GM18511 (cell line): Measurements from ENCODE around the gene TUBGCP2.

Experiments used
- ATAC-seq: cut with Tn5 transposase; IDR thresholded peaks from one replicate; pipeline ENCODE4 v1.9.1; 2021; ENCODE audit warnings: mild to moderate bottlenecking, moderate library complexity; ENCODE audit not compliant: unreplicated experiment

TUBGCP2 gene

DNA sequence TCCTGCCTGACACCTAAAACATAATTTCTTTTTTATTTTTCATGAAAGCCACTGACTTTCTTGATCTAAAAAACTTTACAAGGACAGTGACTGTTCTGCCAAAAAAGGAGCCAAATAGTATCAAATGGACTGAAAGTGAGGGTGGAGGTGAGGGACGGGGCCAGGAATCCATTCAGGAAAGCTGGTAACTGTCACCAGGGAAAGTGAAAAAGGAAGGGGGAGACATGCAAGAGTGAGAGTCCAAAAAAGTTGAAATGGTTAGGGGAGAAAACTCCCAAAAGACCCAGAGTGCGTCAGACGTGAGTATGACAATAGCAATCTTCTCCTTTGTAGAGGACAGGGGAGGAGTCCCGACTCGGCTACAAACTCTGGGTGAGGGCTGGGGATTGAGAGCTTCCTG lies 35.6 kb upstream of the TUBGCP2 start:
- no peak for ATAC-seq

GRCh38 chr10:133343558-133343957 lies 34.9 kb upstream of the TUBGCP2 start:
- ATAC-seq: no peak

GRCh38 chr10:133342942-133343341 lies 34.3 kb upstream of the TUBGCP2 start:
- ATAC-seq: no peak

DNA sequence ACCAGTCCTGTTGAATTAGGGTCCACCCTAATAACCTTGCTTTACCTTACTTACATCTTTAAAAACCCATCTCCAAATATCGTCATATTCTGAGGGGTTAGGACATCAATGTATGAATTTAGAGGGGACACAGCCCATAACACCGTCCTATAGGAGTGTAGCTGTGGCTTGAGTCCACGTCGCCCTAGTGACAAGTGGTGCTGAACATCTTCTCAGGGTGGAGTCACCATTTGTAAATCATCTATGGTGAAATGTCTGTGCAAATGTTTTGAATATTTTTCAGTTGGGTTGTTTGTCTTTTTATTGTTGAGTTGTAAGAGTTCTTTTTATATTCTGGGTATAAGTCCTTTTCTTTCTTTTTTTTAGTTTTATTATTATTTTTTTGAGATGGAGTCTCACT lies 33.3 kb upstream of the TUBGCP2 start:
- no peak for ATAC-seq

- ATAC-seq: no peak
These were observed 31.2 kb upstream of the TUBGCP2 start for GRCh38 chr10:133339708-133340380.

DNA sequence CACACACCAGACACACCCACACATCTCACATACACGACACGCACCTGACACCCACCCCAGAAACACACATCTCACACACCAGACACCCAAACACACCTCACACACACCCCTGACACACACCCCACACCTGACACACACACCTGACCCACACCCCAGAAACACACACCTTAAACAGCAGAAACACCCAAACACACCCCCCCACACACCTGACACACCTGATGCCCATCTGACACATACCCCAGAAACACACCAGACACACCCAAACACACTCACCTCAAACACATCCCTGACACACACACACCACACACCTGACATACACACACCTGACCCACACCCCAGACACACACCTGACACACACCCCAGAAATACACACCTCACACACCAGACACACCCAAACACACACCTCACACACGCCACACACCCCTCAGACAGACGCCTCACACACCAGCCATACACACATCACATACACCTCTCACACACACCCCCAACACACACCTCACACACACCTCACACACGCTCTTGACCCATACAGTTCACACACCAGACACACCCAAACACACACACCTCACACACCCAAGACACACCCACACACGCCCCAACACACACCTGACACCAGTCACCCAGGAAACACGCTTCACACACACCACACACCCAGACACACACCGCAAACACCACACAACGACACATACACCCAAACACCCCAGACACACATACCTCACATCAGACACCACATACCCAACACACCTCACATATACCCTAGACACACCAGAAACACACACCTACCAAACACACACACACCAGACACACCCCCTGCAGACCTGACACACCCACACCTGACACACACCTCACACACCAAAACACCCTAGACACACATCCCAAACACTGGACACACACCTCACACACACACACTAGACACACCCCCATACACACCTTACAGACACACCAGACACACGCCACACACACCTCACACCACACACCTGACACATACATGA lies 29.7 kb upstream of the TUBGCP2 start:
- no peak for ATAC-seq

- ATAC-seq: no peak
These were observed 28.7 kb upstream of the TUBGCP2 start for GRCh38 chr10:133337370-133337725.

DNA sequence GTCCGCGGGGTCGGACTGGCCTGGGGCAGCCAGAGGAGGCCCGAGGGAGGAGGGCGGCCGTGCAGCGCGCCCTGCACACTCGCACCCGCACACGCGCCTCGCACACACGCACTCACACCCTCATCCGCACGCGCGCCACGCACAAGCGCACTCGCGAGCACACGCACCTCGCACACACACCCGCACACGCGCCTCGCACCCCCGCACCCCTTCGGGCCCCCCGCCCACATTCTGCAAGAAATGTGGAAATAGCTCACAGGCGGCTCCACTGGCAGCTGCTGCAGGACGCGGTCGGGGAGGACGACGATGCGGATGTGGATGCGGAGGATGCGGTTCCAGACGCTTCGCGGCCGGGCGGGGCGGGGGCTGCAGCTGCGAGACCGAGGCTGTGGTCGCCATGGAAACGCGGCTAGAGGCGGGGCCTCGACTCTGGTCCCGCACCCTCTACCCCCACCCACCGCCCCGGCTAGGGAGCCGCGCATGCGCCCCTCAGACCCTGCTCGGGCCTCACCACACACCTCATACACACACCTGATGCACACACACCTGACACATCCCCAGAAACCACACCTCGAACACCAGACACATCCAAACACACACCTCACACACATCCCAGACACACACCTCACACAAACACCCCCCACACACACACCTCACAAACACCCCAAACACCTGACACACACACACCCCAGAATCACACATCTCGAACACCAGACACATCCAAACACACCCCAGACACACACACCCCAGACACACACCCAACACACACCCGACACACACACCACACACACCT lies 28.1 kb upstream of the TUBGCP2 start, which contains the start of gene CALY:
CALY (minus strand) TSS at position 320 of the 793 bp plus-strand sequence. CDS start 7,907 bp downstream, outside the sequence.
- no peak for ATAC-seq

DNA sequence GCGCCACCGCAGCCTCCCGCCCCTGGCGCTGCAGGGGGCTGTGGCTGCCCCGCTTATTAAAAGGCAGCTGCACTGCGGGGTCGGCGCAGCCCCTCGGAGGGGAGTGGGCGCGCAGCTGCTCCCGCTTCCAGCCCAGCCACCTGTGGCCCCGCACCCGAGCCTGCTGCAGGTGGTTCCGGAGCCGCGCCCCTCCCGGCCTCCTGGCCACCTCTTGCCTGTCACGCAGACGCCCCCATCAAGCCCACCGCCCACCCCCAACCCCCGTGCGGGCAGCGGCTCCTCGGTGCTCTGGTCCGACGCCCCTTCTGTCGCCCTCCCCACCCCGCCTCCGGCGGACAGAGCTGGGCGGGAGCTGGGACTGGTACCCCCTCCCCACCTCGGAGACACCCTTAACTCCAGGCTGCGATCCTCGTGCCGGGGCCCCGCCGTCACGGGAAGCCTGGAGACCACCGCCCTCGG lies 27.5 kb upstream of the TUBGCP2 start:
- ATAC-seq: no peak

DNA sequence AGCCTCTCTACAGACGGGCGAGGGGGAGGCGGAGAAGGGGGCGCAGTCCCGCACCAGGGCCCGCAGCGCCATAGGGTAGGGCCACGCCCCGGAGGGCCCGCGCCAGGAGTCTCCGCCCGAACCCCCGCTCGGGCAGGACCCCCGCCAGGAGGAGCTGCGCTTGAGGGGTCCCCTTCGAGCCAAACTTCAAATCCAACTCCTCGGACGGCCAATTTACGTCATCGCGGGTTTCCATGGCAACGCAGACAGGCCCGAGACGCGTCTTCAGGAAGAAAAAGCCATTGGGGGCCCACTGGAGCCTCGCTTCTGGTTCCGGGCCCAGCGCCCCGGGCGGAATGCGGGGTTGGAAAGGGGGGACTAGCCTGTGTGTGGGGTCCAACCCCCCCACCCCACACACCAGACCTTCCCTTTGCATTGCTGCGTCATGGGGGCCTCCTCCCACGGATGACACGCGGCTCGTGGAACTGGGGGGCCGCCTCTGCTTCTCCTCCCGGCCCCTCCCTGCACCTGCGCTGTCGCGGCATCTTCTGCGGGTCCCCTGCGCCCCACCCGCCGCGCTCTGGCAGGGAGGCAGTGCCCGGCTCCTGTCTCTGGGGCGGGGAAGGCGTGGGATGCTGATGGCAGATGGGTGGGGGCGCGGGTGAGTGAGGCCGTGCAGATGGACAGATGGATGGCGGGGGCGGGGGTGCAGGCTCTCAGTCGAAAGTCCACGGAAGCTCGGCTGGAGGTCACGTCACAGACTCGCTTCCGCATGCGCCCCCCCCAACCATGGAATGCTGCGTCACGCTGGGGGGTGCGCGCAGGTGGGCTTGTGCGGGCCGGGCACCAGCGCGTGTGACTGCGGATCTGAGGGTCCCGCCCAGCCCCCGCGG lies 26.8 kb upstream of the TUBGCP2 start:
- no peak for ATAC-seq

DNA sequence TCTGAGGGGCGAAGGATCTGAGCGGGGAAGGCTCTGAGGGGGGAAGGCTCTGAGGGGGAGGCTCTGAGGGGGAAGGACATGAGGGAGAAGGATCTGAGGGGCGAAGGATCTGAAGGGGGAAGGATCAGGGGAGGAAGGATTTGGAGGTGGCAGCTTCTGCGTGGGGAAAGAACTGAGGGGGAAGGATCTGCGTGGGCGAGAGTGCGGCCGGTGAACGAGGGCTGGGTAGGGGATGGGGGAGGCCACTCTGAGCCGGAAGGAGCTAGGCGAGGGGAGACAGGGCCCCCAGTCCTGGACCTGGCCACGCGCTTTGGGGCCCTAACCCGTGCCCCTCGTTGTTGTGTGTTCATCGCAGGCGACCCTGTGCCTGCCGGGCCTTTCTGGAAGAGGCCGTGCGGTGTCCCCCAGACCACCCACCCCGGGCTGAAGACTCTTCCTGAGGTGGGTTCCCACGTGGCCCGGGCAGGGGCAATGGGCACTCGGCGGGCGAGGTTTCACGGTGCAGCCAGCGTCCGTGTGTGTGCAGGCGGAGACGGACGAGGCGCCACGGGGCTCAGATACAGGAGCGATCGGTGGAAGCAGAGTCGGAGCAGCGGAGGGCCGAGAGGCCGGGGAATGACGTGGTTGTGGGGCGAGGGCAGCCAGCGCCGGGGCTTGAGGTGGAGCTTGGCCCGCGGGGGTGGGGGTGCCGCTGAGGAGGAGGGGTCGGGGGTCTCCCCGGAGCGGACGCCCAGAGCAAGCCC lies 26.0 kb upstream of the TUBGCP2 start:
- ATAC-seq: no peak

DNA sequence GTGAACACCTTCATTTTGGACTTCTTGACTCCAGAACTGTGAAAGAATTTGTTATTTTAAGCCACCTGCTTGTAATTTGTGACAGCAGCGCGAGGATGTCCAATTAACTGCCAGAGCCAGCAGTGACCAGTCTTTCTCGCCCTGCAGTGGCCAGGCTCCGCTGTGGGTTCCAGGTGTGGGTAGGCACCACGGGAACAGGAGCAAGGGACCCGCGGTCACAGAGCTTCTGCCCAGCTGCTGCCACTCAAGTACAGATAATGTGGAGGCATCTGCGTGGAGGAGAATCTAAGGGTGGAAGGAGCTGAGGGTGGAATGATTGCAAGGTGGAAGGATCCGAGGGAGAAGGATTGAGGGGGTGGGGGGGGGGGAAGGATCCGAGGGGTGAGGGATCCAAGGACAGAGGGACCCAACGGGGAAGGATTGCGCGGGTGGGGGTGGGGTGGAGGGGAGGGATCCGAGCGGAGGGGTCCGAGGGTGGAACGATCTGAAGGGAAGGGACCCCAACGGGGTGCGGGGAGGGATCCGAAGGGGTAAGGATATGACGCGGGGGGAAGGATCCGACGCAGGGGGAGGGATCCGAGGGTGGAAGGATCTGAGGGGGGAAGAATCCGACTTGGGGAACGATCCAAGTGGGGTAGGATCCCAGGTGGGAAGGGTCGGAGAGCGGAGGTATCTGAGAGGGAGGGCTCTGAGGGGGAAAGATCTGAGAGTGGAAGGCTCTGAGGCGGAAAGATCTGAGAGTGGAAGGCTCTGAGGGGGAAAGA lies 24.4 kb upstream of the TUBGCP2 start:
- no peak for ATAC-seq

- ATAC-seq: peak; percentile 94
These were observed 21.0 kb upstream of the TUBGCP2 start for GRCh38 chr10:133329491-133330202.

DNA sequence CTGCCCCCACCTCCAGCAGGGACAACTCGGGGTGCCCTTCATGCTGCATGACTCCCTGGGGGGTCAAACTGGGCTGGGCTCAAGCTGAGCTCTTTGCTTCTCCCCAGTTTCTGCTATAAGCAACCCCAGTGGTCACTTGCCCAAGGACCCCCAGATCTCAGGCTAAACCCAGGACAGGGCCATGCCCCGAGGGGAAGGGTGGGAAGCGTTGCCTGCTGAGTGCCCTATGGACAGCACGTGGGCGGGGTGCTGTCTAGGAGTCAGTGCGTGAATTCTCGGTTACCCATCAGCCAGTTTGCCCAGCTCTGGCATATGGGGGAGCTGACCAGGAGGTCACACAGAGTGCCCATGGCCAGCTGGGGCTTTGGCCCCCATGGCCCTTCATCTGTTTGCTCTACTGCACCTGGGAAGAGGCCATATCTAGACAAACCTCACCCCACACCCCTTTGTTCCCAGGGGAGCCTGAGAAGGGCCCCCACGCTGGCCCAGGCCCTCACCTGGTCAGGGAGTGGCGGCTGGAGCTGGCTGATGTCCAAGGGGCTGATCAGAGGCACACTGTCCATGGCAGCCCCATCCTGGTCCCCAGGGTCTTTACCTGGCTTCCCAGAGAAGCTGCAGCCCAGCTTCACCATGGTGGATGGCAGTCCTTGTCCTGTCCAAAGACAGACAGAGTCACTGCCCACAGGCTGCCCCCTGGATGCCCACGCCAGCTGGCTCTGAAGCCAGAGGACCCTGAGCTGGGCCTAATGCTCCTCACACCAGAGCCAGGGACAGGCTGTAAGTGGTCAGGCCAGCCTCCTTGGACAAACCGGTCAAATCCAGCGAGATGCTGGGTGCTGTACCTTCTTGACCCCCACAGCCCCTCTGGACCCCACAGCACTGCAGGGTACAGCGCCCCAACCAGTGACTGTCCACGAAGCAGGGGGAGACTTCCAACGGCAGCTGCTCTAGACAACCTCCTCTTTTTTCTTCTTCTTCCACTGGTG lies 20.0 kb upstream of the TUBGCP2 start:
- ATAC-seq: no peak

DNA sequence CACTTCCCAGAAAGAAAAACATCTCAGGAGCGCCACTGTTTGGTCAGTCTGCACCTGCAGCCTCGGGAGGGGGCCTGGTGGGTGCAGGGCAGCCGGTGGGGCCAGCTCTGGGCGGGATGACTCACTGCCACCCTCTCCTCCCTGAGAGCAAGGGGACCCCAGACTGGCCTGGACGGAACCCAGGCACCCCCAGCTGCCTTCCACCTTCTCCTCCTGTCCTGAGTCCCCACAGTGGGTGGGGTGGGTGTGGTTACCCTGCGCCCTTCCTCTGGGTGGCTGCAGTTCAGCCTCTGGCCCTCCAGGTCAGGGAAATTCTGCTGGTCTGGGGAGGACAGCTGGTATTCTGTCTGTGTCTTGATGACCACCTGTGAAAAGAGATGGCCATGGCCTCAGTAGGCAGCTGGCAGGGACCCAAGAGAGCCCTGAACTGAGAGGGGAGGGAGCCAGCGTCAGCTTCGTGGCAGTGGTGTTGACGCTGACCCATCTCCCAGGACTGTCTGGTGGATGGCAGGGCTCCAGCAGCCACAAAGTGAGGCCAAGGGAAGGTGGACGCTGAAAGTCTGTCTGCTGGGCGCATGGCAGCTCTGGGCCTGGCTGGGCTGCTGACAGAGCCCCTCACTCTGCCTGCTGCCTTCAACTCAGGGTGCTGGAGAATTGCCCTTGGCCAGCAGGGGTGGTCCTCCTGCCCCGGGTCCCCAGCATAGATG lies 19.1 kb upstream of the TUBGCP2 start:
- ATAC-seq: no peak
